ENCODE data around the gene RASL10A.

- TF ChIP-seq CTCF (IDR thresholded peaks at IDR 0.05) (no peak), POLR2A (IDR thresholded peaks at IDR 0.05) (no peak)
Observed at GRCh38 chr22:29300807-29301601, 14.5 kb downstream of the RASL10A start.
